GM18498 (cell line): Measurements from ENCODE around the gene ANKRD29.
A peak's percentile ranks its signal among the peaks of the same experiment; 100 is the strongest.
"Not testable (repeated sequence)": the region's sequence is repeated elsewhere in the genome, so short reads cannot be mapped to it uniquely, and the experiment has no call there.

Experiments
- ATAC-seq: cut with Tn5 transposase; IDR thresholded peaks from one replicate; pipeline ENCODE4 v1.9.1; 2021; ENCODE audit warnings: mild to moderate bottlenecking, moderate library complexity; ENCODE audit not compliant: unreplicated experiment

ANKRD29 gene

GRCh38 chr18:23645568-23646175 lies 17.0 kb downstream of the ANKRD29 start:
- ATAC-seq, result no peak

GRCh38 chr18:23643815-23644490 lies 18.8 kb downstream of the ANKRD29 start:
- no peak for ATAC-seq

- ATAC-seq, result no peak
These were observed 20.6 kb downstream of the ANKRD29 start for GRCh38 chr18:23641937-23642666.

GRCh38 chr18:23641143-23641720 lies 21.5 kb downstream of the ANKRD29 start:
- ATAC-seq, result no peak

GRCh38 chr18:23640052-23640451 lies 22.7 kb downstream of the ANKRD29 start:
- no peak for ATAC-seq

GRCh38 chr18:23636433-23636832 lies 26.3 kb downstream of the ANKRD29 start:
- ATAC-seq, result not testable (repeated sequence)

GRCh38 chr18:23636071-23636399 lies 26.7 kb downstream of the ANKRD29 start:
- no peak for ATAC-seq

GRCh38 chr18:23635283-23636070 lies 27.2 kb downstream of the ANKRD29 start:
- no peak for ATAC-seq

GRCh38 chr18:23634692-23635091 lies 28.0 kb downstream of the ANKRD29 start:
- no peak for ATAC-seq

GRCh38 chr18:23632615-23633014 lies 30.1 kb downstream of the ANKRD29 start:
- ATAC-seq, result no peak

- ATAC-seq, result no peak
These were observed 31.0 kb downstream of the ANKRD29 start for GRCh38 chr18:23631746-23632145.

- ATAC-seq, result no peak
These were observed 31.4 kb downstream of the ANKRD29 start for GRCh38 chr18:23631312-23631711.

- ATAC-seq, result peak; percentile 91
These were observed 33.2 kb downstream of the ANKRD29 start for GRCh38 chr18:23629444-23629946.

- ATAC-seq, result no peak
These were observed 34.7 kb downstream of the ANKRD29 start for GRCh38 chr18:23627970-23628369.

- ATAC-seq, result no peak
These were observed 35.4 kb downstream of the ANKRD29 start for GRCh38 chr18:23627321-23627720.

- no peak for ATAC-seq
These were observed 36.0 kb downstream of the ANKRD29 start for GRCh38 chr18:23626451-23627279.

- ATAC-seq, result no peak
These were observed 39.7 kb downstream of the ANKRD29 start for GRCh38 chr18:23623040-23623439.

GRCh38 chr18:23619388-23619881 lies 43.3 kb downstream of the ANKRD29 start:
- ATAC-seq, result peak; percentile 35

GRCh38 chr18:23618862-23619387 lies 43.8 kb downstream of the ANKRD29 start:
- ATAC-seq, result peak; percentile 34
